HG02852 (cell line): Measurements from ENCODE around the gene POLE.
A peak's percentile ranks its signal among the peaks of the same experiment; 100 is the strongest.

Source experiments
- ATAC-seq: cut with Tn5 transposase; IDR thresholded peaks from one replicate; pipeline ENCODE4 v1.9.1; 2021; ENCODE audit warnings: mild to moderate bottlenecking, moderate library complexity; ENCODE audit not compliant: unreplicated experiment

POLE gene, protein sequence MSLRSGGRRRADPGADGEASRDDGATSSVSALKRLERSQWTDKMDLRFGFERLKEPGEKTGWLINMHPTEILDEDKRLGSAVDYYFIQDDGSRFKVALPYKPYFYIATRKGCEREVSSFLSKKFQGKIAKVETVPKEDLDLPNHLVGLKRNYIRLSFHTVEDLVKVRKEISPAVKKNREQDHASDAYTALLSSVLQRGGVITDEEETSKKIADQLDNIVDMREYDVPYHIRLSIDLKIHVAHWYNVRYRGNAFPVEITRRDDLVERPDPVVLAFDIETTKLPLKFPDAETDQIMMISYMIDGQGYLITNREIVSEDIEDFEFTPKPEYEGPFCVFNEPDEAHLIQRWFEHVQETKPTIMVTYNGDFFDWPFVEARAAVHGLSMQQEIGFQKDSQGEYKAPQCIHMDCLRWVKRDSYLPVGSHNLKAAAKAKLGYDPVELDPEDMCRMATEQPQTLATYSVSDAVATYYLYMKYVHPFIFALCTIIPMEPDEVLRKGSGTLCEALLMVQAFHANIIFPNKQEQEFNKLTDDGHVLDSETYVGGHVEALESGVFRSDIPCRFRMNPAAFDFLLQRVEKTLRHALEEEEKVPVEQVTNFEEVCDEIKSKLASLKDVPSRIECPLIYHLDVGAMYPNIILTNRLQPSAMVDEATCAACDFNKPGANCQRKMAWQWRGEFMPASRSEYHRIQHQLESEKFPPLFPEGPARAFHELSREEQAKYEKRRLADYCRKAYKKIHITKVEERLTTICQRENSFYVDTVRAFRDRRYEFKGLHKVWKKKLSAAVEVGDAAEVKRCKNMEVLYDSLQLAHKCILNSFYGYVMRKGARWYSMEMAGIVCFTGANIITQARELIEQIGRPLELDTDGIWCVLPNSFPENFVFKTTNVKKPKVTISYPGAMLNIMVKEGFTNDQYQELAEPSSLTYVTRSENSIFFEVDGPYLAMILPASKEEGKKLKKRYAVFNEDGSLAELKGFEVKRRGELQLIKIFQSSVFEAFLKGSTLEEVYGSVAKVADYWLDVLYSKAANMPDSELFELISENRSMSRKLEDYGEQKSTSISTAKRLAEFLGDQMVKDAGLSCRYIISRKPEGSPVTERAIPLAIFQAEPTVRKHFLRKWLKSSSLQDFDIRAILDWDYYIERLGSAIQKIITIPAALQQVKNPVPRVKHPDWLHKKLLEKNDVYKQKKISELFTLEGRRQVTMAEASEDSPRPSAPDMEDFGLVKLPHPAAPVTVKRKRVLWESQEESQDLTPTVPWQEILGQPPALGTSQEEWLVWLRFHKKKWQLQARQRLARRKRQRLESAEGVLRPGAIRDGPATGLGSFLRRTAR (N-terminal part only)

DNA sequence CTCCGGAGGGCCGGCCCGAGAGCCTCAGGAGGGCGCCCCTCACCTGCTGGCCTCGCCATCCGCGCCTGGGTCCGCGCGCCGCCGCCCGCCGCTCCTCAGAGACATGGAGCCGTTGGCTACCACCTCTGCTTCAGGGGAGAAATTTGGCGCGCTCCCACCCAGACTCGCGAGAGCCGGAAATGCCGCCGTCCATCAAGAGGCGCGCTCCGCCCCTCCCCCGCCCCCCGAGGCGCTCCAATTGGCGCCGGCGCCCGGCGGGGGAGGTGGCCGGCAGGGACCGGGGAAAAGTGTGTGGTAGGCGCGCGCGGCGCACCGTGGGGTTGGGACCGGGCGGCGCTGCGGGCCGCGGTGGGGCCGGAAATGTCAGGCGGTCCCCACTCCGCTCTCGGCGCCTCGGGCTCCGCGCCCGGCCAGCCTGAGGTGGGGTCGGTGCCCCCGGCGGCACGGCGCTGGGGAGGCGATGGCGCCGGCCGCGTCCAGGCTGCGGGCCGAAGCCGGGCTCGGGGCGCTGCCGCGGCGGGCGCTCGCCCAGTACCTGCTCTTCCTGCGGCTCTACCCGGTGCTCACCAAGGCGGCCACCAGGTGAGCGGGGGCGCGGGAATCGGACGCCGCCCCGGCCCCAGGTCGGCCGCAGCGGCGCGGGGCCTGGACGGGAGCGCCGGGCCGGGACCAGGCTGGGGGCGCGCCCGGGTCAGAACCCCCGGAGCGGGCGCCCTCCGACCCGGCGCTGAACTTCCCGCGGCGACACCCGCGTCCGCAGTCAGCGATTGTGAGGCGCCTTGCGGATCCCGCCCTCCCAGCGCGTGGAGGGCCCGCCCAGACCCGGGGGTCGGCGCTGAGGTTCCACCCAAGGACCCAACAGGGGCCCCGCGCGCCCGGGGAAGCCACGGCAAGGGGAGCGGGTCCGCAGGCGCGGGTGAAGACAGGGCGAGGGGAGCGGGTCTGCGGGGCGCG is at the start of gene POLE, which contains the start of gene PXMP2:
Gene POLE (minus strand): TSS at position 132 of the 954 bp plus-strand sequence. CDS start 27 bp downstream, at position 105.
Gene PXMP2 (plus strand): TSS at position 377 of the 954 bp plus-strand sequence. CDS start 84 bp downstream, at position 461.
- ATAC-seq: peak; percentile 85

DNA sequence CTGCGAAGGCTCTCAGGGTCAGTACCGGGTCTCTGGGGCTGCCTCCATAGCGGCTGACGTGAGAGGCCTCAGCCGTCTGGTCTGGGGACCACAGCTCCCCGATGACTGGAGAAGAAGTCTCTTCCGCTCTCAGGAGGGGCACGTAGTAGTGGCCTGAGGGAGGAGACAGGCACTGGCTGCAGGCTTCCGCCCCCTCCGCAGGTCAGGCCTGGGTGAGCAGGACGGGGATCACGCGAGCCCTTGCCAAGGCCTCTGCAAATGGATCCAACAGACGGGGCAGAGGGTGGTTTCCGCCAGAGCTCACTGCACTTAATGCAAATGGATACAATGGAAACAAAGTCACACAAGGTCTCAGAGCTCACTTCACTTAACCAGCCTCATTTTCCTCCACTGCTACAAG is 49.8 kb upstream of the POLE start:
- ATAC-seq: no peak

DNA sequence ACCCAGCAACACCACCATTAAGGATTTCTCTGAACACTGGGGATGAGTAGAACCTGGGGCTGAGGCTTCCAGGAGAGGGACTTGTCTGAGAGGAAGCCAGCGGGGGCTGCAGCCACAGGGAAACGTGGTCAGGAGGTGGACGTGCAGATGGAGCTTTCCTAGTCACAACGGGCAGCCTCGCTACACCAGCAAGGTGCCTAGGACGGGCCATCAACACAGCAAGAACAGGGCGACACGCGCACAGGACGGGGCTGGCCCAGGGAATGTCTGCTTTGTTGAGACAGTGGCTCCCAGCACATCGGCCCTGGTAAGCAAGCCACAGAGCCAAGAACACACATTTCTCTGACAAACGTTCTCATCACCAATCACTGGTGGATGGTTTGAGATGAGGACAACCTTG is 49.2 kb upstream of the POLE start:
- ATAC-seq: no peak

DNA sequence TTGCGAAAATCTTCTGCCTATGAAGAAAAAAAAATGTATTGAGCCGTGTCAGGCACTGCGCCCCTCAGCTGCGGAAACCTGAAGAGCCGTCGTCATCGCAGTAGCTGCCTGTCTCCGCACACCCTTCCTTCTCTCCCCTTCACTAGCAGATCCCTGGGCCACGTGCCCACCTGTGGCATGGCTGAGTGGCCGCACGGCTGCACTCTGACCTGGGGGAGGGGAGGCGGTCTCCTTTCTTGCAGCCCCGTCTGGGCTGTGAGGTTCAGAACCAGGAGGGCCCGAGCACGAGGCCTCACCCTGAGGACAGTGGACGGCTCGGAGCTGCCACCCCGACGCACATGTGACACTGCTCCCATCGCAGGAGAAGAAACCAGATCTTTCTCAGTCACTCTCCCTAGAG is 48.4 kb upstream of the POLE start:
- no peak for ATAC-seq

DNA sequence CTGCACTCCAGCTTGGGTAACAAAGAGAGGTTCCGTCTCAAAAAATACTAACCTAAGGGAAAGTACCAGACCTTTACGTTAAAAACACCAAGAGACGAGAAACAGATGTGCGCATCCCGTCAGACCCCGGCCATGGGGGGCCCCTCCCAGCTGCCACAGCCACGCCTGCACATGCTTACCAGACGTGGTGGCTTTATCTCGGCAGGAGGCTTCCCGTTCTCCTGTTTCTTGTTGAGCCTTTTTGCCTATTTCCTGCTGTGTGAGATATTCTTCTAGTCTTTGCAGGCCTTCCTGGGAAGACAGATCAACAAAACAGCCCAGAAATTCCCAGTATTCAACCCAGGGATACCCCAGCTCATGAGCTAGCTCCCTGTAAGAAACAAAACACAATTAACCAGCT is 47.1 kb upstream of the POLE start:
- ATAC-seq: no peak

DNA sequence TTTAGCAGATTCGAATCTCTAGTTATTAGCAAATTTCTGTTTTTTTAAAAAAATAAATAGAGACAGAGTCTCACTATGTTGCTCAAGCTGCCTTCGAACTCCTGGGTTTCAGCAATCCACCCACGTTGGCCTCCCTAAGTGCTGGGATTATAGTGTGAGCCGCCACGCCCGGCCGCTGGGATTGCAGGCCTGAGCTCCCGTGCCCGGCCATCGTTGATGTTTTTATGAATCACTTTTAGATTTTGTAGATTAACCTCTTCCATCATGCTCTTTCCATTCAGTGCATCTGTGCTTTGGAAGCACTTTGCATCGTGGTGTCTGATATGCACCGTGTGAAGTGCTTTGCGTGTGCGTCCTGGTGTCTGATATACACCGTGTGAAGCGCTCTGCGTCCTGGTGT is 44.4 kb upstream of the POLE start:
- ATAC-seq: no peak

DNA sequence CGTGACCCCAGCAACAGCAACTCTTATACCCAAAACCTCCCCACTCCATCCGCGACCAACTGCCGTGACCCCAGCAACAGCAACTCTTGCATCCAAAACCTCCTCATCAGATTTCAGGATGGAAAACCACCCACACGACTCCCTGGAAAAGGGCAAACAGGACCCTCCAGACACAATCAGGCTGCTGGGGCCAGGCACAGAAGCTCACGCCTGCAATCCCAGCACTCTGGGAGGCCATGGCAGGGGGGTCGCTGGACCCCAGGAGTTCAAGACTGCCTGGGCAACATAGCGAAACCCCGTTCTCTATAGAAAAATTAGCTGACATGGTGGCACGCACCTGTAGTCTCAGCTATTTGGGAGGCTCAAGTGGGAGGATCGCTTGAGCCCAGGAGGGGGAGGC is 43.2 kb upstream of the POLE start:
- no peak for ATAC-seq

DNA sequence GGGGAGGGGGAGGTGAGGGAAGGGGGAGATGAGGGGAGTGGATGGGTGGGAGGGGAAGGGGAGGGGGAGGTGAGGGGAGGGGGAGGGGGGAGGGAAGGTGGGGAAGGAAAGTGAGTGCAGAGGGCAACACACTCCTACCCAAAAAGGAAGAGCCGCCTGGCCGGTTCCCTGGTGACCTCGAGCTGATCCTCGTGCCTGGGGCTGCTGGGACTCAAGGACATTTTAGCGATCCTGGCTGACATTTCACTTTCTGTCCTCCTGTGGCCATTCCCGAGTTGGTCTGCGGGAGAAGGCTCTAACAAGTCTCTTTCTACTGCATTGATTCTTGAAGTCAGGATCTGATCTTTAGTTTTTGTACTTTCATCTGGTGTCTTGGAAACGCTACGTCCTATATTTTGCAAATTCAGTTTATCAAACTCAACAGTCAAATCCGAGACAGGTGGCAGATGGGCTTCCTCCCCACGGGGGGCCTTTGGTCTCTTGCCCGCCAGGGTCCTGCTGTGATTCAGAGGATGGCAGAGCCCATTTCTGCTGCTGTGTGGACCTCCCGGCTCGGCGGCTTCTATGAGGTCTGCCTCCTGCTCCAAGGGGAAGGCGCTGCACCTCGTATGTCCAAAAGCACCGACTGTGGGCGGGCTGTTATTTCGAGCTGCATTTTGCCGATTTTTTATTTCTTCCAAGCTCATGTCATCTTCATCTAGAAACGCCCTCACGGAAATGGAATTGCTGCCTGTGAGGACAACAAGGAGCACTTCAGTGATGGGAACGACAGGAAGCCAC is 42.6 kb upstream of the POLE start:
- no peak for ATAC-seq

DNA sequence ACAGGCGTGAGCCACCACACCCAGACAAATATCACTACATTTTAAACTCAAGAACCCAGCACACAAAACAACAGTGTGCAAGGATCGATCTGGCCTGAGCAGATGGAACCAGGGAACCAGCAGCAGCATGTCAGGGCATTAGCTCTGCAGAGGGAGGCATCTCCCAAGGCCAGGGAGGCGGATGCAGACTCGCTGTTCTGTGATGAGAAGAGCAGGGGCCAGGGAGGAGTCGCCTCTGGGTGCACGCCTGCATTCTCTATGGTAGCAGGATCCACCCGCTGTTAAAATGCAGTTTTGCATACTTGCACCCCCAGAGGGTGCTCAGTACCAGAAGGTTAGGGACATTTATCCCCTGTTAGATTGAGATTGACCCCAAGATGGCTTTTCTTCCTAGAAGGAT is 41.4 kb upstream of the POLE start:
- no peak for ATAC-seq

DNA sequence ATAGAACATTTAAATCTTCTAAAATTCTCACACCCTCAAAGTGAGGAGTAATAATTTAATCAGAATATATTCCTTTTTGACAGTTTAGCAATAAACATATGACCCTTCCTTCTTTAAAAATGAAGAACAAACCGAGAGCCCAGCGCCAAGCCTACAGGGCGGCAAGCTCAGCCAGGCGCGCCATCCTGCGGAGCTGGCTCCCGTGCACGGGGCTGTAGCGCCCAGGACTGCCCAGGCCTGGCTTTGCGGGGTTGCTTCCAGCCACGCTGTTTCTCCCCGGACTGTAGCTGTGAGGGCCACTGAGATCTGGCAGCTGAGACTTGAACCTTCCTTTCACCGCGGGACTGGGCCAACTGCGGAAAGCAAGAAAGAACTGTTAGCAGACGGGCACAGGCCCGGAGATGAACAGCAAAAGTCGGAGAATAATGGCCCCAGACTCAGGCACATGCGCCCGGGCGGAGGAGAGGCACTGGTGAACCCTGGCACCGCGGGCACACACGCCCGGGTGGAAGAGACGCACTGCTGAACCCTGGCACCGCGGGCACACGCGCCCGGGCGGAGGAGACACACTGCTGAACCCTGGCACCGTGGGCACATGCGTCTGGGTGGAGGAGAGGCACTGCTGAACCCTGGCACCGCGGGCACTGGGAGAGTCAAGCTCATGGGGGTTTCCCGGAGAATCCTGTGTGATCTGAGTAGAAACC is 40.1 kb upstream of the POLE start:
- ATAC-seq: no peak

DNA sequence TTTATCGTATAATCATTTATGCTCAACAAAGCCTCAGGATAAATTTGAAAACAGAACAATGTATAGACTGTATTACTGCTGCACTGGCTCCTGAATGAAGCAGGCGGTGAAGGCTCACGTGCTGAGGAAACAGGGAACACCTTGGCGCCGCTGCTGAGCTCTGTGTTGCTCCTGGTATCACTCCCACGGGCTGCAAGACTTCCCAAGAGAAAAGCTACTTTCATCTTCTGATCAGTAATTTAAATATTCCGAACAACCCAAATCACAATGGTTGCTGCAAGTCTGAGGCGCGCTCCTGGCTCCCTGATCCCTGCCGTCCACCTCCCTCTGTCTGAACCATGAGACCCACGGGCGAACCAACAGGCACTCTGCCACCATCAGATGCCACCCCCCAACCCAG is 39.2 kb upstream of the POLE start:
- ATAC-seq: no peak

DNA sequence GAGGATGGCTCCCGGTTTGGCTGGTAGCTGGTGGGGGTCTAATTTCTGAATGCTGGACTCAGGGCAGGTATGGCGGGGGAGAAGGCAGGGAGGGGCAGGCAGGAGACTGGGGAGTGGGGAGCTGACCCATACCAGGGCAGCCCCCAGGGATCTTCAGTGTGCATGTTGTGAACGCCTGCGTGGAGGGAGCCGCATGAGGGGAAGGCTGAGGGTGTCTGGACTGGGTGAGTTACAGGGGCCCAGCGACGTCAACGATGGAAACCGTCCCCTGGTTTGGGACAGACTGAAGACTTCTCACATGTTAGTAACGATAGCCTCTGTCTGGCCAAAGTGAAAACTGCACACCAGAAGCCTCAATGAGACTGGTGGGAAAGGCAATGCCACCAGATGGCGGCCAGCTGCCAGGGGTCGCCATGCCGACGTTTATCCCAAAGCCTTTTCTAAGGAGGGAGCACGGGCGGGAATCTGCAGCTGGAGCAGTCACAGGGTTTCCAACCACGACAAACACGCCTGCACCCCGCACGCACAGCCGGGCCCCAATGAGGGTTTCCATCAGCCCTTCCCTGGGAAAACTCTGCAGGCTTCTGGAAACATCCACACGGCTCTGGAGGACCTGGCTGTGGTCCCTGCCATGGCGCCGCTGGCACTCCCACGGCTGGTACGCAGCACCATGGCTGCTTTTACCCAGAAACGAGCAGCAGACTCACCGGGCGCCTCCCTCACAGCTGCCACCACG is 37.5 kb upstream of the POLE start:
- no peak for ATAC-seq

DNA sequence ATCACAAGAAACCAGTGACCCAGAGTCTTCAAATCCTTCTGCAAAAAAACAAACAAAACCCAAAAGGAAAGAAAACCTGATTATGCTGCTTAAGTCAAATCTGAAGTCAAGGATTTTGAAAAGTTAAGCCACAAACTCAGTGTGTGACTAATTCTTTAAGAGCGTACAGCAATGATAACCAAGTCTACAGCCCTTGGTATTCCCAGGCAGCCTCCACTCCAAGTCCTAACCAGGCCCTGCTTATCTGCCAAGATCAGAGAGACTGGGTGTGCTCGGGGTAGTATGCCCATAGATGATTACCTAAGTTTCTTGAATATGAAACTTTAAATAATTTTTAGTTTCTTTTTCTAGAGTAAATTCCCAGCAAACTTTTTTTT is 36.6 kb upstream of the POLE start:
- no peak for ATAC-seq

DNA sequence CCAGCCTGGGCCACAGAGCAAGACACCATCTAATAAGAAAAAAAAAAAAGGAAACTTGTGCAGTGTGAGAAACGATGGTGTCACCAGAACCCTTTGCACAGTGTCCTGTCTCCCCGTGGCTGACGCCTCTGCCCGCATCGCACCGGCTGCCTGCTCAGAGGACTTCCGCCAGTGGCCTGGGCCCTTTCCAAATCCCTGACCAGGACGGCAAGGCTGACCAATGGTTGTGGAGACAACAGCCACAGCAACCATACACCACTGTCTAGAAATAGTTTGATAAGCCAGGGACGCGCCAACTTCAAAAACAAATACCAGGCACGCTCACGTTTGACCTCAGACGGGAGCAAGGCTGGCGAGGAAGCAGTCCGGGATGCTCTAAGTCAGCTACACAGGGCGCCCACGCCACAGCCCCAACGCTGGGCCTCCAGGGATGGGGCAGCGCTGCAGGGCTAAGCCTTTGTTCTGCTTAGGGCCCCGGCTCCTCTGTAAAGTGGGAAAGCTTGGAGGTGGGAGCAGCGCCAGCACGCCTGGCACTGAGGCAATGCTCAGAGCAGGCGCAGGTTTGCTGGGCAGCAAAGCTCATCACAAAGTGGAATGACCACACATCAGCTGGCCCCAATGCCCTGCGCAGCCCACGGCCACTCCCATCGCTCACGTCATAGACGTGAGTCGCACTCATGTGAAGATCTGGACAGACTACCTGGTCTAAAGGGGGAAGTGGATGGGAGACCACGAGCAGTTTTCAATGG is 36.0 kb upstream of the POLE start:
- ATAC-seq: no peak

DNA sequence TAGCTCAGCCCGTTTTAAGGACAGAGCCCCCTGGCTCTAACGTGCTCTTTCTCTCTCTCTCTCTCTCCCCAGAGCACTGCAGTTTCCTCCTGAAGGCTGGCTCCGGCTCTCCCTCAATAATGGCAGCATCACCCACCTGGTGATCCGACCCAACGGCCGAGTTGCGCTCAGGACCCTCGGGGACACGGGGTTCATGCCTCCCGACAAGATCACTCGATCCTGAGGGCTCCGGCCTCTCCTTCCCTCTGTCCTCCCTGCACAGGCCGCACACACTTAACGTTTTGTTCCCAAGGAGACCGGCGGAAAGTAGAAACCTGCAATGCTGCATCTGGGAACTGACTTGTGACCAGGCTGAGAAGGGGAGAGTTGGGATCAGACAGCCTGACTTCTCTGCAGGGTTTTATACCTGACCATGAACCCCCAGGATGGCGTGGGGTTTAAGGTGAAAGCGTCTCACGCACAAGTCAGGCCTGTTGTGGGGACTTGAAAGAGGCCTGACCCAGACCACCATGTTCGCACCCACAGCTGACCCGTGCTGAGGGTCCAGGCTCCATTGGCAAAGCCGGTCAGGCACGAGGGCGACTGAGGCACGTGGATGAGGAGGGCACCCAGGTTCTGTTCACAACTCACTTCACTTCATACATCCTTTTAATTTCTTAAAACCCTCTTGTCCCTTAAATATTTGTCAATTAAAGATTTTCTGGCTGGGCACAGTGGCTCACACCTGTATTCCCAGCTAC is 33.6 kb upstream of the POLE start:
- no peak for ATAC-seq

DNA sequence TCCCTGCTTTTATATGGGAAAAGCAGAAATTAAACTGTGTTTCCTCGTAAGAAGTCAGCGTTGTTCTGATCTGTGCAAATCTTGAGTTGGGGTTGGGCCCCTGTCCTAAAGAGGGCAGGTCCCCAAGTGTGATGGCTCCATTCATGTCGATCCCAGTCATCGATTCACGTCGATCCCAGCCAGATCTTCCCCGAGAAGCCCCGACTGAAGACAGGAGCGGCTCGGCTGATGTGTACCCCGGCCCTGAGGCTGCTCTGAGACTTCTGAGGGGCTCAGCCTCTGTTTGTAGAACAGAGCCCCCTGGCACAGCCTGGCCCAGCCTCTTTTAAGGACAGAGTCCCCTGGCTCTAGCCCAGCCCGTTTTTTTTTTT is 32.8 kb upstream of the POLE start:
- ATAC-seq: no peak
